H1 (cell line): ENCODE data around the gene TGM4. TPM values are rescaled to one million over a fixed set of nuclear protein-coding genes. Genes with fewer than 3 reads are reported as not detected.

Source experiments
- CTCF ChIA-PET: fragments of 300-600 bp; sonication (Branson Sonifier 250); formaldehyde crosslinking; loops from one replicate; lab custom pipeline; 2021; ENCODE audit not compliant: partially characterized antibody; lab: Charles Lee
- POLR2A ChIA-PET: fragments of 300-600 bp; sonication (Branson Sonifier 250); formaldehyde crosslinking; loops from one replicate; lab custom pipeline; 2021; ENCODE audit warnings: inconsistent platforms; ENCODE audit not compliant: partially characterized antibody; lab: Charles Lee
- DNase-seq, 2 experiments: peaks; one replicate each; pipeline versions ENCODE4 v3.0.0 to v3.0.0-alpha.2; 2010 to 2022; ENCODE audit warnings: low spot score in 2 of 2, low read depth in 1 of 2, mixed read lengths in 1 of 2
- FAIRE-seq: peaks from 2 replicates; lab custom pipeline; 2011; peaks lifted over from hg19 to GRCh38; lab: Jason Lieb, UNC
- H2AFZ ChIP-seq: 2 replicates; pipeline ENCODE4 v1.8.1; 2012; ENCODE audit warnings: low read length, inconsistent platforms
- H2AK5ac ChIP-seq: 2 replicates; pipeline ENCODE4 v1.6.1; 2013; ENCODE audit warnings: low read depth, low read length
- H2BK120ac ChIP-seq: replicated peaks from 2 replicates; pipeline ENCODE3; 2013; ENCODE audit warnings: low read depth, low read length, inconsistent platforms
- H2BK12ac ChIP-seq: 2 replicates; pipeline ENCODE4 v1.6.1; 2013; ENCODE audit warnings: low read depth, low read length
- H2BK15ac ChIP-seq: 2 replicates; pipeline ENCODE4 v1.6.1; 2013; ENCODE audit warnings: low read length
- H2BK20ac ChIP-seq: 2 replicates; pipeline ENCODE4 v1.6.1; 2013; ENCODE audit warnings: low read length
- H2BK5ac ChIP-seq: 2 replicates; pipeline ENCODE4 v1.6.1; 2013; ENCODE audit warnings: low read depth, low read length
- H3K14ac ChIP-seq: 2 replicates; pipeline ENCODE4 v1.6.1; 2013; ENCODE audit warnings: inconsistent platforms; ENCODE audit not compliant: insufficient read length
- H3K18ac ChIP-seq: 2 replicates; pipeline ENCODE4 v1.6.1; 2013; ENCODE audit warnings: low read length; ENCODE audit errors: extremely low read depth
- H3K23ac ChIP-seq: 2 replicates; pipeline ENCODE4 v1.6.1; 2013; ENCODE audit warnings: inconsistent platforms; ENCODE audit not compliant: insufficient read length
- H3K23me2 ChIP-seq: 2 replicates; pipeline ENCODE4 v1.6.1; 2013; ENCODE audit warnings: low read depth, low read length
- H3K27ac ChIP-seq: 2 replicates; pipeline ENCODE4 v1.6.1; 2011; ENCODE audit warnings: low read depth, low read length, inconsistent platforms
- H3K27me3 ChIP-seq, 4 experiments: replicated peaks in 1 of 4; 1 replicate in 1 of 4; 2 replicates in 3 of 4; pipeline versions ENCODE4 v1.6.1 to v1.8.1; 2011 to 2013; ENCODE audit warnings: low read length in 3 of 4, mild to moderate bottlenecking in 3 of 4, inconsistent platforms in 2 of 4, mixed read lengths in 2 of 4, moderate library complexity in 1 of 4; ENCODE audit not compliant: control insufficient read depth in 3 of 4, insufficient read depth in 3 of 4; ENCODE audit errors: extremely low read depth in 1 of 4
- H3K36me3 ChIP-seq, 4 experiments: 2 replicates each; pipeline versions ENCODE4 v1.6.1 to v1.8.1; 2011 to 2013; ENCODE audit warnings: mild to moderate bottlenecking in 4 of 4, low read length in 3 of 4, moderate library complexity in 2 of 4, control low read depth in 1 of 4, inconsistent platforms in 1 of 4; ENCODE audit not compliant: insufficient read depth in 4 of 4, control insufficient read depth in 2 of 4
- H3K4ac ChIP-seq: replicated peaks from 2 replicates; pipeline ENCODE3; 2013; ENCODE audit warnings: low read length, low read depth, mixed read lengths, inconsistent platforms; ENCODE audit not compliant: insufficient read length
- H3K4me1 ChIP-seq, 4 experiments: replicated peaks in 1 of 4; 1 replicate in 1 of 4; 2 replicates in 3 of 4; pipeline versions ENCODE4 v1.6.1 to v1.8.1; 2011 to 2013; ENCODE audit warnings: low read length in 3 of 4, inconsistent platforms in 2 of 4, mixed read lengths in 1 of 4; ENCODE audit not compliant: insufficient read depth in 4 of 4, control insufficient read depth in 3 of 4
- H3K4me2 ChIP-seq, 2 experiments: 2 replicates each; pipeline versions ENCODE4 v1.6.1 to v1.8.1; 2011 to 2013; ENCODE audit warnings: low read depth in 2 of 2, low read length in 2 of 2, control low read depth in 1 of 2, inconsistent platforms in 1 of 2, mild to moderate bottlenecking in 1 of 2; ENCODE audit not compliant: insufficient read depth in 1 of 2
- H3K4me3 ChIP-seq, 4 experiments: fragments of 200-600, 300-600 bp in 1 of 4; sonication (generic), shearing (Covaris generic), sonication (Bioruptor Twin) in 1 of 4; 2 replicates each; pipeline versions ENCODE4 v1.5.1 to v1.8.1; 2011 to 2016; ENCODE audit warnings: low read length in 4 of 4, low read depth in 3 of 4, control low read depth in 2 of 4, inconsistent platforms in 2 of 4, mild to moderate bottlenecking in 2 of 4, mixed read lengths in 1 of 4, moderate library complexity in 1 of 4; ENCODE audit not compliant: insufficient read depth in 2 of 4; ENCODE audit errors: extremely low read depth in 1 of 4
- H3K56ac ChIP-seq: replicated peaks from 2 replicates; pipeline ENCODE3; 2013; ENCODE audit warnings: low read depth, mild to moderate bottlenecking, mixed read lengths, low read length, inconsistent platforms; ENCODE audit not compliant: insufficient read length
- H3K79me1 ChIP-seq: 2 replicates; pipeline ENCODE4 v1.6.1; 2013; ENCODE audit warnings: low read depth, low read length, control low read depth
- H3K79me2 ChIP-seq, 2 experiments: 2 replicates each; pipeline versions ENCODE4 v1.6.1 to v1.8.1; 2012 to 2013; ENCODE audit warnings: low read length in 2 of 2, mild to moderate bottlenecking in 2 of 2, inconsistent platforms in 1 of 2; ENCODE audit not compliant: insufficient read depth in 2 of 2, control insufficient read depth in 1 of 2
- H3K9ac ChIP-seq, 4 experiments: replicated peaks in 1 of 4; 1 replicate in 1 of 4; 2 replicates in 3 of 4; pipeline versions ENCODE4 v1.6.1 to v1.8.1; 2011 to 2013; ENCODE audit warnings: low read depth in 3 of 4, low read length in 3 of 4, control low read depth in 2 of 4, mild to moderate bottlenecking in 2 of 4, moderate library complexity in 2 of 4, inconsistent platforms in 1 of 4; ENCODE audit errors: extremely low read depth in 1 of 4
- H3K9me3 ChIP-seq, 2 experiments: 2 replicates each; pipeline versions ENCODE4 v1.6.1 to v1.8.1; 2012 to 2013; ENCODE audit warnings: mild to moderate bottlenecking in 2 of 2, moderate library complexity in 2 of 2, control low read depth in 1 of 2, inconsistent platforms in 1 of 2, low read depth in 1 of 2, low read length in 1 of 2, mixed read lengths in 1 of 2; ENCODE audit not compliant: insufficient read depth in 2 of 2
- H4K20me1 ChIP-seq, 2 experiments: replicated peaks in 1 of 2; 2 replicates each; pipeline versions ENCODE3 to v1.8.1; 2011 to 2013; ENCODE audit warnings: inconsistent platforms in 2 of 2, low read length in 2 of 2, mild to moderate bottlenecking in 1 of 2; ENCODE audit not compliant: insufficient read depth in 2 of 2, control insufficient read depth in 1 of 2
- H4K5ac ChIP-seq: 2 replicates; pipeline ENCODE4 v1.6.1; 2013; ENCODE audit warnings: low read length, low read depth, mixed read lengths, inconsistent platforms; ENCODE audit not compliant: insufficient read length
- H4K8ac ChIP-seq: 2 replicates; pipeline ENCODE4 v1.8.0; 2013; ENCODE audit warnings: mild to moderate bottlenecking, moderate library complexity, low read length, inconsistent platforms; ENCODE audit not compliant: insufficient read depth; ENCODE audit errors: extremely low read depth
- H4K91ac ChIP-seq: replicated peaks from 2 replicates; pipeline ENCODE3; 2013; ENCODE audit warnings: low read length, mixed read lengths, inconsistent platforms; ENCODE audit not compliant: insufficient read length
- ASH2L ChIP-seq: fragments of 200-600, 300-600 bp; sonication (generic); IDR thresholded peaks from one replicate; pipeline ENCODE4 v1.7.1; 2017; ENCODE audit warnings: low read length
- CEBPB ChIP-seq: IDR thresholded peaks from 2 replicates; pipeline ENCODE4 v1.6.1; 2012; ENCODE audit warnings: low read depth, low read length
- GABPA ChIP-seq: IDR thresholded peaks from 2 replicates; pipeline ENCODE4 v1.6.1; 2011; ENCODE audit warnings: mild to moderate bottlenecking, low read length, moderate library complexity, borderline replicate concordance; ENCODE audit not compliant: insufficient read depth
- GTF2F1 ChIP-seq: IDR thresholded peaks from 2 replicates; pipeline ENCODE4 v1.6.1; 2012; ENCODE audit warnings: low read depth, low read length, improper control_type of control experiment, borderline replicate concordance
- KDM1A ChIP-seq: fragments of 200-600, 300-600 bp; sonication (generic); IDR thresholded peaks from 2 replicates; pipeline ENCODE4 v1.7.1; 2016; ENCODE audit warnings: mild to moderate bottlenecking, low read length, borderline replicate concordance
- NANOG ChIP-seq: IDR thresholded peaks from 2 replicates; pipeline ENCODE4 v1.6.1; 2011; ENCODE audit warnings: low read length, low read depth, mild to moderate bottlenecking, inconsistent platforms; ENCODE audit not compliant: insufficient read depth, poor library complexity, severe bottlenecking
- PHF8 ChIP-seq: fragments of 200-600 bp; sonication (generic); conservative IDR thresholded peaks from 2 replicates; pipeline ENCODE4 v1.7.1; 2012; ENCODE audit warnings: low read depth, mild to moderate bottlenecking, inconsistent platforms, low read length, moderate library complexity
- RXRA ChIP-seq: IDR thresholded peaks from 2 replicates; pipeline ENCODE4 v1.6.1; 2011; ENCODE audit warnings: low read depth, mild to moderate bottlenecking, low read length, moderate library complexity; ENCODE audit not compliant: insufficient read depth
- SIN3A ChIP-seq, 2 experiments: IDR thresholded peaks in 1 of 2; conservative IDR thresholded peaks in 1 of 2; 2 replicates each; pipeline ENCODE4 v1.6.1; 2011 to 2012; ENCODE audit warnings: low read length in 2 of 2, improper control_type of control experiment in 1 of 2, low read depth in 1 of 2, mild to moderate bottlenecking in 1 of 2
- SIRT6 ChIP-seq: IDR thresholded peaks from one replicate; pipeline ENCODE4 v1.7.1; 2012; ENCODE audit warnings: low read length, inconsistent platforms
- SUZ12 ChIP-seq: fragments of 200-600 bp; sonication (generic); IDR thresholded peaks from 2 replicates; pipeline ENCODE4 v1.6.1; 2012; ENCODE audit warnings: mild to moderate bottlenecking, inconsistent platforms, low read length, moderate library complexity, mixed read lengths
- TAF1 ChIP-seq: IDR thresholded peaks from 2 replicates; pipeline ENCODE4 v1.6.1; 2011; ENCODE audit warnings: mild to moderate bottlenecking, low read depth, low read length
- TCF12 ChIP-seq: IDR thresholded peaks from 2 replicates; pipeline ENCODE4 v1.6.1; 2011; ENCODE audit warnings: low read depth, mild to moderate bottlenecking, low read length
- TEAD4 ChIP-seq: IDR thresholded peaks from 2 replicates; pipeline ENCODE4 v1.6.1; 2012; ENCODE audit warnings: low read depth, low read length, inconsistent platforms, mixed read lengths
- WGBS, 2 experiments: shearing (Covaris generic) in 1 of 2; methylation state at CpG; one replicate each; pipeline versions ENCODE4 v1.1.6 to v1.1.7; 2013 to 2015; ENCODE audit warnings: low lambda C conversion rate in 2 of 2, mixed read lengths in 2 of 2, inconsistent platforms in 1 of 2, low coverage in 1 of 2, missing lambda C conversion rate in 1 of 2; ENCODE audit not compliant: insufficient replicate concordance in 2 of 2, insufficient coverage in 1 of 2, insufficient read length in 1 of 2; ENCODE audit errors: extremely low coverage in 1 of 2, missing lambda C conversion rate in 1 of 2; 5-methylcytosine and 5-hydroxymethylcytosine counted together
- polyA plus RNA-seq, 7 experiments: library from polyadenylated mRNA; depleted of rRNA in 3 of 7; stranded (reverse) in 5 of 7; unstranded in 2 of 7; fragments of >200 nt in 5 of 7; fragments of 200-250 nt in 2 of 7; gene quantifications; 1 replicate in 5 of 7; 2 replicates in 1 of 7; 4 replicates in 1 of 7; pipeline versions ENCODE4 v1.2.1 to v1.2.3, GENCODE V29; 2011 to 2013; ENCODE audit warnings: missing spikeins in 2 of 7, mixed read lengths in 2 of 7
- total RNA-seq: library from RNA; stranded (reverse); fragmentation: NEBNext Ultra II Directional; extraction: Animal tissue kit (Norgen Biotek cat#: 25700); gene quantifications from 2 replicates; pipeline ENCODE4 v1.2.1, GENCODE V29; 2021

The TGM4 gene
- total and polyA plus RNA-seq, 2 of the 8 experiments (the other 6 are each of a cell fraction or from before 2014, with no cell fraction given), result 0.02 TPM; not detected in 1

GRCh38 chr3:44892689-44893088, 18.3 kb downstream of the TGM4 start:
- Histone ChIP-seq H3K27me3 (no peaks in the 10 kb centered on the region), H2BK5ac (no peak overlapping the region), H4K8ac (no peak overlapping the region), H2BK20ac (no peak overlapping the region), H3K36me3 (no peaks in the 10 kb centered on the region), H3K79me1 (no peaks in the 10 kb centered on the region; the same call in 1 of the 2 replicates), H2AK5ac (no peak overlapping the region), H3K4me3 (no peak overlapping the region), H3K4me1 (peaks cover 0 to 5% (median 3%) of the 10 kb centered on the region in 4 experiments; a peak in 3 of 7 replicates), H3K4ac (no peak overlapping the region), H3K23ac (no peak overlapping the region), H3K18ac (no peak overlapping the region), H3K23me2 (no peaks in the 10 kb centered on the region; the same call in 1 of the 2 replicates), H3K9me3 (no peaks in the 10 kb centered on the region), H2BK12ac (no peak overlapping the region), H4K20me1 (no peaks in the 10 kb centered on the region), H2AFZ (no peak overlapping the region), H3K4me2 (no peak overlapping the region), H2BK120ac (no peak overlapping the region), H3K14ac (no peak overlapping the region), H3K79me2 (no peaks in the 10 kb centered on the region), H2BK15ac (no peak overlapping the region), H4K5ac (no peak overlapping the region), H3K56ac (no peak overlapping the region), H4K91ac (no peak overlapping the region), H3K27ac (no peak overlapping the region), H3K9ac (no peak overlapping the region)
- FAIRE-seq, result no peak
- CTCF ChIA-PET, result interaction anchor here (0.7 kb wide), 1 partner anchor 22 kb away, joined by 3 read pairs; no protein-coding TSS in a partner anchor
- POLR2A ChIA-PET, result no interaction called here
- no peak for DNase-seq
- WGBS, 2 experiments, result 85% methylated on average over 3 of the region's 3 CpGs; no CpG with 5 or more reads in 1 of the 2 experiments
- no peak for TF ChIP-seq TEAD4
- no peak for TF ChIP-seq CEBPB
- no peak for TF ChIP-seq TCF12
- no peak for TF ChIP-seq SIRT6
- no peak for TF ChIP-seq GABPA
- no peak for TF ChIP-seq PHF8
- TF ChIP-seq GTF2F1, result no peak
- no peak for TF ChIP-seq KDM1A
- no peak for TF ChIP-seq RXRA
- no peak for TF ChIP-seq ASH2L
- no peak for TF ChIP-seq SIN3A (conservative IDR thresholded peaks at IDR 0.05 in 1 of 2, IDR thresholded peaks at IDR 0.05 in 1 of 2; ENCODE audit: low read depth in 1 of 2, low read length in 2 of 2)
- no peak for TF ChIP-seq TAF1
- TF ChIP-seq NANOG, result no peak
- TF ChIP-seq SUZ12, result no peak
